GM19468 (cell line): Measurements from ENCODE around the gene PAPPA2.
A peak's percentile ranks its signal among the peaks of the same experiment; 100 is the strongest.
"Not testable (repeated sequence)": the region's sequence is repeated elsewhere in the genome, so short reads cannot be mapped to it uniquely, and the experiment has no call there.

Experiments used
- ATAC-seq: cut with Tn5 transposase; IDR thresholded peaks from one replicate; pipeline ENCODE4 v1.9.1; 2021; ENCODE audit warnings: mild to moderate bottlenecking, moderate library complexity, moderate number of reproducible peaks; ENCODE audit not compliant: unreplicated experiment; ENCODE audit errors: extremely low read depth

The PAPPA2 gene

GRCh38 chr1:176546825-176547224 is 83.8 kb downstream of the PAPPA2 start:
- ATAC-seq = no peak

GRCh38 chr1:176551146-176551545 is 88.2 kb downstream of the PAPPA2 start:
- no peak for ATAC-seq

- ATAC-seq = no peak
Measured at GRCh38 chr1:176552217-176552991, 89.4 kb downstream of the PAPPA2 start.

- ATAC-seq = no peak
Measured at GRCh38 chr1:176552999-176553398, 90.0 kb downstream of the PAPPA2 start.

GRCh38 chr1:176556288-176556687 is 93.3 kb downstream of the PAPPA2 start:
- ATAC-seq = no peak

GRCh38 chr1:176557543-176558258 is 94.7 kb downstream of the PAPPA2 start:
- no peak for ATAC-seq

- no peak for ATAC-seq
Measured at GRCh38 chr1:176558561-176558960, 95.6 kb downstream of the PAPPA2 start.

GRCh38 chr1:176559474-176559873 is 96.5 kb downstream of the PAPPA2 start:
- no peak for ATAC-seq

GRCh38 chr1:176559878-176560277 is 96.9 kb downstream of the PAPPA2 start:
- ATAC-seq = peak; percentile 68

- no peak for ATAC-seq
Measured at GRCh38 chr1:176560681-176561080, 97.7 kb downstream of the PAPPA2 start.

GRCh38 chr1:176561761-176562160 is 98.8 kb downstream of the PAPPA2 start:
- not testable (repeated sequence) for ATAC-seq

- ATAC-seq = no peak
Measured at GRCh38 chr1:176566004-176566975, 103.3 kb downstream of the PAPPA2 start.

GRCh38 chr1:176567190-176567794 is 104.3 kb downstream of the PAPPA2 start:
- ATAC-seq = no peak

GRCh38 chr1:176568185-176568584 is 105.2 kb downstream of the PAPPA2 start:
- ATAC-seq = no peak

GRCh38 chr1:176574756-176575155 is 111.8 kb downstream of the PAPPA2 start:
- no peak for ATAC-seq

- ATAC-seq = no peak
Measured at GRCh38 chr1:176575991-176576390, 113.0 kb downstream of the PAPPA2 start.

- ATAC-seq = no peak
Measured at GRCh38 chr1:176576670-176577069, 113.7 kb downstream of the PAPPA2 start.

- no peak for ATAC-seq
Measured at GRCh38 chr1:176577646-176578197, 114.7 kb downstream of the PAPPA2 start.

GRCh38 chr1:176579087-176579486 is 116.1 kb downstream of the PAPPA2 start:
- ATAC-seq = no peak

- no peak for ATAC-seq
Measured at GRCh38 chr1:176595217-176595616, 132.2 kb downstream of the PAPPA2 start.
